ENCODE measurements around the gene WDR90. TPM values are rescaled to one million over a fixed set of nuclear protein-coding genes. Genes with fewer than 3 reads are reported as not detected.
A peak's percentile ranks its signal among the peaks of the same experiment; 100 is the strongest.

Gene WDR90
- total and polyA plus RNA-seq, 2 experiments from 2014 or later: 25.9 to 42.2 TPM

DNA sequence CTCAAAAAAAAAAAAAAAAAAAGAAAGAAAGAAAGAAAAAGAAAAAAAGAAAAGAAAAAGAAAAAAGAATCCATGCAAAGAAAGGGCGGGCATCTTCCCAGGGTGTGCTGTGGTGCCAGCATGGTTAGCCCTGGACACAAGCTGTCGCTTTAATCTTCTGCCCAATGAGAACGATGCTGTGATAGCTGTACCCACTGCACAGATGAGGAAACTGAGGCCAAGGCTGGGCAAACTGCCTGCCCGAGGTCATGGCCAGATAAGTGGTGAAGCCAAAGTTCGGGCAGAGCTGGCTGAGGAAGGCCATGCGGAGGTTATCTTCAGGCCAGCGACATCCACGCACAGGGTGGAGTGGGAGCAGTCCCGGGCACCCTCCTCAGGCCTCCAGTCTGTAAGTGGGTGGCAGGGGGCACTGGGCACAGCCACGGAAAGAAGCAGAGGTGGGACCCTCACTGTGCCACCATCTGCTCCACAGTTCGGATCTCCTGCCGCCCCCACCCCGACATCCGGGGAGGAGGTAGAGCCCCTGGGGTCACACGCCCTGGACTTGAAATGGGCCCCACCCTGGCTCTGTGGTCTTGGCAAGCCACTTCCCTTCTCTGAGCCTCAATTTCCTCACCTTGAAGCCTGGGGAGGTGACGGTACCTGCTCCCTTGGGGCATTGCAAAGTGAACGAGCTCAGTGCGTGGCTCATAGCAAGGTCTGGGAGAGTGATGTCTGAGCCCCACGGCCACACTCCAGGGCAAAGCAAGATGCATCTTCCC, 49.9 kb downstream of the WDR90 start (continued):
- TF ChIP-seq, protein P1, sequence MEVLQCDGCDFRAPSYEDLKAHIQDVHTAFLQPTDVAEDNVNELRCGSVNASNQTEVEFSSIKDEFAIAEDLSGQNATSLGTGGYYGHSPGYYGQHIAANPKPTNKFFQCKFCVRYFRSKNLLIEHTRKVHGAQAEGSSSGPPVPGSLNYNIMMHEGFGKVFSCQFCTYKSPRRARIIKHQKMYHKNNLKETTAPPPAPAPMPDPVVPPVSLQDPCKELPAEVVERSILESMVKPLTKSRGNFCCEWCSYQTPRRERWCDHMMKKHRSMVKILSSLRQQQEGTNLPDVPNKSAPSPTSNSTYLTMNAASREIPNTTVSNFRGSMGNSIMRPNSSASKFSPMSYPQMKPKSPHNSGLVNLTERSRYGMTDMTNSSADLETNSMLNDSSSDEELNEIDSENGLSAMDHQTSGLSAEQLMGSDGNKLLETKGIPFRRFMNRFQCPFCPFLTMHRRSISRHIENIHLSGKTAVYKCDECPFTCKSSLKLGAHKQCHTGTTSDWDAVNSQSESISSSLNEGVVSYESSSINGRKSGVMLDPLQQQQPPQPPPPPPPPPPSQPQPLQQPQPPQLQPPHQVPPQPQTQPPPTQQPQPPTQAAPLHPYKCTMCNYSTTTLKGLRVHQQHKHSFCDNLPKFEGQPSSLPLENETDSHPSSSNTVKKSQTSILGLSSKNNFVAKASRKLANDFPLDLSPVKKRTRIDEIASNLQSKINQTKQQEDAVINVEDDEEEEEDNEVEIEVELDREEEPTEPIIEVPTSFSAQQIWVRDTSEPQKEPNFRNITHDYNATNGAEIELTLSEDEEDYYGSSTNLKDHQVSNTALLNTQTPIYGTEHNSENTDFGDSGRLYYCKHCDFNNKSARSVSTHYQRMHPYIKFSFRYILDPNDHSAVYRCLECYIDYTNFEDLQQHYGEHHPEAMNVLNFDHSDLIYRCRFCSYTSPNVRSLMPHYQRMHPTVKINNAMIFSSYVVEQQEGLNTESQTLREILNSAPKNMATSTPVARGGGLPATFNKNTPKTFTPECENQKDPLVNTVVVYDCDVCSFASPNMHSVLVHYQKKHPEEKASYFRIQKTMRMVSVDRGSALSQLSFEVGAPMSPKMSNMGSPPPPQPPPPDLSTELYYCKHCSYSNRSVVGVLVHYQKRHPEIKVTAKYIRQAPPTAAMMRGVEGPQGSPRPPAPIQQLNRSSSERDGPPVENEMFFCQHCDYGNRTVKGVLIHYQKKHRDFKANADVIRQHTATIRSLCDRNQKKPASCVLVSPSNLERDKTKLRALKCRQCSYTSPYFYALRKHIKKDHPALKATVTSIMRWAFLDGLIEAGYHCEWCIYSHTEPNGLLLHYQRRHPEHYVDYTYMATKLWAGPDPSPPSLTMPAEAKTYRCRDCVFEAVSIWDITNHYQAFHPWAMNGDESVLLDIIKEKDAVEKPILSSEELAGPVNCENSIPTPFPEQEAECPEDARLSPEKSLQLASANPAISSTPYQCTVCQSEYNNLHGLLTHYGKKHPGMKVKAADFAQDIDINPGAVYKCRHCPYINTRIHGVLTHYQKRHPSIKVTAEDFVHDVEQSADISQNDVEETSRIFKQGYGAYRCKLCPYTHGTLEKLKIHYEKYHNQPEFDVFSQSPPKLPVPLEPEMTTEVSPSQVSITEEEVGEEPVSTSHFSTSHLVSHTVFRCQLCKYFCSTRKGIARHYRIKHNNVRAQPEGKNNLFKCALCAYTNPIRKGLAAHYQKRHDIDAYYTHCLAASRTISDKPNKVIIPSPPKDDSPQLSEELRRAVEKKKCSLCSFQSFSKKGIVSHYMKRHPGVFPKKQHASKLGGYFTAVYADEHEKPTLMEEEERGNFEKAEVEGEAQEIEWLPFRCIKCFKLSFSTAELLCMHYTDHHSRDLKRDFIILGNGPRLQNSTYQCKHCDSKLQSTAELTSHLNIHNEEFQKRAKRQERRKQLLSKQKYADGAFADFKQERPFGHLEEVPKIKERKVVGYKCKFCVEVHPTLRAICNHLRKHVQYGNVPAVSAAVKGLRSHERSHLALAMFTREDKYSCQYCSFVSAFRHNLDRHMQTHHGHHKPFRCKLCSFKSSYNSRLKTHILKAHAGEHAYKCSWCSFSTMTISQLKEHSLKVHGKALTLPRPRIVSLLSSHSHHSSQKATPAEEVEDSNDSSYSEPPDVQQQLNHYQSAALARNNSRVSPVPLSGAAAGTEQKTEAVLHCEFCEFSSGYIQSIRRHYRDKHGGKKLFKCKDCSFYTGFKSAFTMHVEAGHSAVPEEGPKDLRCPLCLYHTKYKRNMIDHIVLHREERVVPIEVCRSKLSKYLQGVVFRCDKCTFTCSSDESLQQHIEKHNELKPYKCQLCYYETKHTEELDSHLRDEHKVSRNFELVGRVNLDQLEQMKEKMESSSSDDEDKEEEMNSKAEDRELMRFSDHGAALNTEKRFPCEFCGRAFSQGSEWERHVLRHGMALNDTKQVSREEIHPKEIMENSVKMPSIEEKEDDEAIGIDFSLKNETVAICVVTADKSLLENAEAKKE (CRISPR knock-in tag; IDR thresholded peaks at IDR 0.05): no peak

DNA sequence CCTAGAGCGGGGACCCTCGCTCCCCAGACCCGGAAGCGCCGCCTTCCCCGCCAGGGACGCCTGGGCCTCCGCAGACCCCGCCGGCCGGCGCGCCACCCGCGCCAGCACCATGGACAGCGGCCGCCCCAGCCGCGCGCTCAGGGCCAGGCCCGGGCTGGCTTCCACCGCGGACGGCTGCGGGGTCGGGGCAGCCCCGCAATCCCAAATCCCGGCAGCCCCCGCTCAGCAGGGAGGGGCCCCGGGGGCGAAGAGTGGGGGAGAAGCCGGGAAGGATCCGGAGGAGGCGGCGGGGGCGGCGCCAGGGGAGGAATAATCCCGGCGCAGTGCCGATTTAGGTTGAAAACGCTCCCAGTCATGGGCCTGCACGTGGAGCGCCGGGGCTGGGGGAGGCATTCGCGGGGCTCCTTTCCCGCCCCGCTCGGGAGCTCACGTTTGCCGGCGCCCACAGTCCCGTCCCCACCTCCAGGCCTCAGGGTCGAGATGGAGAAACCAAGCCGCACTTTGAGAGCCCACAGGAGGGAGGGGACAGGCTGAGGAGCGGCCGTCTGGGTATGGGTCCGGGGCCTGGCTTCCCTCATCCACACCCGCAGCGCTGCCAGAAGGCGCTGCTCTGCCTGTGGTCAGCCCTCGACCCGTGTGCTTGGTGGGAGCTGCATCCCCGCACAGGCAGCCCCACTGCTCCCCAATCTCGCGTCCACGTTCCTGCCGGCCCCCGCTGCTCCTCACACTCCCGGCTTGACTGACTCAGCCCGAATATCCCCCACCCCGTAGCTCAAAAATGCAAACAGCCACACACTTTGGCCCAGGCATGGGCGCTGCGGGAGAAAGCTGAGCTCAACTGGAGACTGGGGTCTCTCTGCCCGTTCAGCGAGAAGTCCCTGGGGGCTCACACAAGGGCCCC, 51.8 kb downstream of the WDR90 start:
- Histone ChIP-seq H3K27ac (ENCODE audit: low read depth) (no peak overlapping the region), H3K27me3 (ENCODE audit: insufficient read depth) (peaks cover 84% of the 10 kb centered on the region), H2AFZ (no peak overlapping the region), H3K79me2 (replicated peaks; ENCODE audit: insufficient read depth) (no peaks in the 10 kb centered on the region), H3K4me1 (ENCODE audit: insufficient read depth) (no peaks in the 10 kb centered on the region; the same call in 1 of the 2 replicates), H3K4me2 (peak overlapping the region; percentile 68; the same call in 1 of the 2 replicates), H3K4me3 (peak overlapping the region; percentile 46), H3K9me2 (ENCODE audit: insufficient read depth) (no peaks in the 10 kb centered on the region), H3K36me3 (ENCODE audit: insufficient read depth) (no peaks in the 10 kb centered on the region), H4K20me1 (replicated peaks; ENCODE audit: insufficient read depth) (no peaks in the 10 kb centered on the region; the same call in 1 of the 2 replicates), H3F3A (replicated peaks; ENCODE audit: low read depth) (no peaks in the 10 kb centered on the region)
- DNase-seq (ENCODE audit: low spot score): peak; percentile 71
- Mint-ChIP-seq H3K4me3 (no peak overlapping the region), H3K27me3 (ENCODE audit: insufficient read depth, low read depth, poor library complexity) (peaks cover 71% of the 10 kb centered on the region), H3K4me1 (no peaks in the 10 kb centered on the region), H3K36me3 (ENCODE audit: low read depth) (no peaks in the 10 kb centered on the region), H3K27ac (no peak overlapping the region), H3K9me3 (no peaks in the 10 kb centered on the region; the same call in 2 of the 3 replicates)
- ATAC-seq: peak; percentile 79
- TF ChIP-seq, protein P2, sequence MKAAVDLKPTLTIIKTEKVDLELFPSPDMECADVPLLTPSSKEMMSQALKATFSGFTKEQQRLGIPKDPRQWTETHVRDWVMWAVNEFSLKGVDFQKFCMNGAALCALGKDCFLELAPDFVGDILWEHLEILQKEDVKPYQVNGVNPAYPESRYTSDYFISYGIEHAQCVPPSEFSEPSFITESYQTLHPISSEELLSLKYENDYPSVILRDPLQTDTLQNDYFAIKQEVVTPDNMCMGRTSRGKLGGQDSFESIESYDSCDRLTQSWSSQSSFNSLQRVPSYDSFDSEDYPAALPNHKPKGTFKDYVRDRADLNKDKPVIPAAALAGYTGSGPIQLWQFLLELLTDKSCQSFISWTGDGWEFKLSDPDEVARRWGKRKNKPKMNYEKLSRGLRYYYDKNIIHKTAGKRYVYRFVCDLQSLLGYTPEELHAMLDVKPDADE (IDR thresholded peaks at IDR 0.05): no peak
- TF ChIP-seq POLR2AphosphoS5 (IDR thresholded peaks at IDR 0.05; ENCODE audit: low read depth): 0 out of 2 replicates have a peak, but pooled peaks have one; percentile 21
- TF ChIP-seq, protein P3, sequence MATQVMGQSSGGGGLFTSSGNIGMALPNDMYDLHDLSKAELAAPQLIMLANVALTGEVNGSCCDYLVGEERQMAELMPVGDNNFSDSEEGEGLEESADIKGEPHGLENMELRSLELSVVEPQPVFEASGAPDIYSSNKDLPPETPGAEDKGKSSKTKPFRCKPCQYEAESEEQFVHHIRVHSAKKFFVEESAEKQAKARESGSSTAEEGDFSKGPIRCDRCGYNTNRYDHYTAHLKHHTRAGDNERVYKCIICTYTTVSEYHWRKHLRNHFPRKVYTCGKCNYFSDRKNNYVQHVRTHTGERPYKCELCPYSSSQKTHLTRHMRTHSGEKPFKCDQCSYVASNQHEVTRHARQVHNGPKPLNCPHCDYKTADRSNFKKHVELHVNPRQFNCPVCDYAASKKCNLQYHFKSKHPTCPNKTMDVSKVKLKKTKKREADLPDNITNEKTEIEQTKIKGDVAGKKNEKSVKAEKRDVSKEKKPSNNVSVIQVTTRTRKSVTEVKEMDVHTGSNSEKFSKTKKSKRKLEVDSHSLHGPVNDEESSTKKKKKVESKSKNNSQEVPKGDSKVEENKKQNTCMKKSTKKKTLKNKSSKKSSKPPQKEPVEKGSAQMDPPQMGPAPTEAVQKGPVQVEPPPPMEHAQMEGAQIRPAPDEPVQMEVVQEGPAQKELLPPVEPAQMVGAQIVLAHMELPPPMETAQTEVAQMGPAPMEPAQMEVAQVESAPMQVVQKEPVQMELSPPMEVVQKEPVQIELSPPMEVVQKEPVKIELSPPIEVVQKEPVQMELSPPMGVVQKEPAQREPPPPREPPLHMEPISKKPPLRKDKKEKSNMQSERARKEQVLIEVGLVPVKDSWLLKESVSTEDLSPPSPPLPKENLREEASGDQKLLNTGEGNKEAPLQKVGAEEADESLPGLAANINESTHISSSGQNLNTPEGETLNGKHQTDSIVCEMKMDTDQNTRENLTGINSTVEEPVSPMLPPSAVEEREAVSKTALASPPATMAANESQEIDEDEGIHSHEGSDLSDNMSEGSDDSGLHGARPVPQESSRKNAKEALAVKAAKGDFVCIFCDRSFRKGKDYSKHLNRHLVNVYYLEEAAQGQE (IDR thresholded peaks at IDR 0.05; ENCODE audit: unreplicated experiment): peak; percentile 84
- TF ChIP-seq, protein P4, sequence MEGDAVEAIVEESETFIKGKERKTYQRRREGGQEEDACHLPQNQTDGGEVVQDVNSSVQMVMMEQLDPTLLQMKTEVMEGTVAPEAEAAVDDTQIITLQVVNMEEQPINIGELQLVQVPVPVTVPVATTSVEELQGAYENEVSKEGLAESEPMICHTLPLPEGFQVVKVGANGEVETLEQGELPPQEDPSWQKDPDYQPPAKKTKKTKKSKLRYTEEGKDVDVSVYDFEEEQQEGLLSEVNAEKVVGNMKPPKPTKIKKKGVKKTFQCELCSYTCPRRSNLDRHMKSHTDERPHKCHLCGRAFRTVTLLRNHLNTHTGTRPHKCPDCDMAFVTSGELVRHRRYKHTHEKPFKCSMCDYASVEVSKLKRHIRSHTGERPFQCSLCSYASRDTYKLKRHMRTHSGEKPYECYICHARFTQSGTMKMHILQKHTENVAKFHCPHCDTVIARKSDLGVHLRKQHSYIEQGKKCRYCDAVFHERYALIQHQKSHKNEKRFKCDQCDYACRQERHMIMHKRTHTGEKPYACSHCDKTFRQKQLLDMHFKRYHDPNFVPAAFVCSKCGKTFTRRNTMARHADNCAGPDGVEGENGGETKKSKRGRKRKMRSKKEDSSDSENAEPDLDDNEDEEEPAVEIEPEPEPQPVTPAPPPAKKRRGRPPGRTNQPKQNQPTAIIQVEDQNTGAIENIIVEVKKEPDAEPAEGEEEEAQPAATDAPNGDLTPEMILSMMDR (conservative IDR thresholded peaks at IDR 0.05; ENCODE audit: low read depth in 2 of 2): no peak
